IMR-90 (cell line): Measurements from ENCODE around the gene DISP1.

Experiments
- CEBPB ChIP-seq: IDR thresholded peaks from 2 replicates; pipeline ENCODE4 v1.6.1; 2012; ENCODE audit warnings: low read depth, low read length, improper control_type of control experiment
- CHD1 ChIP-seq: IDR thresholded peaks from 2 replicates; pipeline ENCODE4 v1.6.1; 2012; ENCODE audit warnings: low read depth, low read length, improper control_type of control experiment
- CTCF ChIP-seq: conservative IDR thresholded peaks from 2 replicates; pipeline ENCODE4 v1.5.1; 2012; ENCODE audit warnings: mild to moderate bottlenecking, low read depth, low read length, improper control_type of control experiment
- MAZ ChIP-seq: IDR thresholded peaks from 2 replicates; pipeline ENCODE4 v1.6.1; 2012; ENCODE audit warnings: low read depth, mild to moderate bottlenecking, low read length, improper control_type of control experiment, moderate library complexity, borderline replicate concordance
- MXI1 ChIP-seq: IDR thresholded peaks from 2 replicates; pipeline ENCODE4 v1.6.1; 2012; ENCODE audit warnings: low read depth, mild to moderate bottlenecking, low read length, moderate library complexity, borderline replicate concordance

GRCh38 chr1:222786121-222786520 lies 28.7 kb upstream of the DISP1 start:
- TF ChIP-seq MXI1 (no peak), MAZ (no peak), CEBPB (no peak), CTCF (no peak), CHD1 (no peak)
